DOHH2 (cell line): ENCODE data around the gene PAX3.

Experiments used
- H3F3A ChIP-seq: fragments of 200-600 bp; sonication (generic), shearing (Covaris generic); 2 replicates; pipeline ENCODE4 v1.6.0; 2016; ENCODE audit warnings: antibody characterized with exemption, mild to moderate bottlenecking; ENCODE audit not compliant: control insufficient read depth, insufficient read depth
- H3K27ac ChIP-seq: fragments of 200-600 bp; sonication (generic); 2 replicates; pipeline ENCODE4 v1.5.1; 2014; ENCODE audit warnings: low read depth, mild to moderate bottlenecking, low read length, moderate library complexity
- H3K27me3 ChIP-seq: fragments of 200-600 bp; sonication (generic); 2 replicates; pipeline ENCODE4 v1.6.1; 2014; ENCODE audit warnings: mild to moderate bottlenecking, low read length, mixed read lengths; ENCODE audit not compliant: control insufficient read depth
- H3K36me3 ChIP-seq: fragments of 200-600 bp; sonication (generic); 2 replicates; pipeline ENCODE4 v1.6.1; 2014; ENCODE audit warnings: mild to moderate bottlenecking, low read length, moderate library complexity, mixed read lengths; ENCODE audit not compliant: control insufficient read depth
- H3K4me1 ChIP-seq: fragments of 200-600 bp; sonication (generic); 2 replicates; pipeline ENCODE4 v1.6.1; 2014; ENCODE audit warnings: mild to moderate bottlenecking, low read length, mixed read lengths; ENCODE audit not compliant: control insufficient read depth
- H3K4me2 ChIP-seq: fragments of 200-600 bp; sonication (generic); 2 replicates; pipeline ENCODE4 v1.6.0; 2014; ENCODE audit warnings: mild to moderate bottlenecking, low read length, moderate library complexity
- H3K4me3 ChIP-seq: fragments of 200-600 bp; sonication (generic); 2 replicates; pipeline ENCODE4 v1.5.1; 2014; ENCODE audit warnings: mild to moderate bottlenecking, low read length, mixed read lengths
- H3K79me2 ChIP-seq: fragments of 200-600 bp; sonication (generic); 2 replicates; pipeline ENCODE4 v1.6.1; 2014; ENCODE audit warnings: mild to moderate bottlenecking, low read length, mixed read lengths; ENCODE audit not compliant: control insufficient read depth
- H3K9me2 ChIP-seq: fragments of 200-600 bp; sonication (generic); replicated peaks from 2 replicates; pipeline ENCODE4 v1.6.1; 2014; ENCODE audit warnings: mild to moderate bottlenecking, low read length, mixed read lengths; ENCODE audit not compliant: control insufficient read depth
- H3K9me3 ChIP-seq: fragments of 200-600 bp; sonication (generic); 2 replicates; pipeline ENCODE4 v1.6.1; 2014; ENCODE audit warnings: antibody characterized with exemption, low read length, mixed read lengths; ENCODE audit not compliant: control insufficient read depth, insufficient read depth
- H4K20me1 ChIP-seq: fragments of 200-600 bp; sonication (generic); 2 replicates; pipeline ENCODE4 v1.6.0; 2014; ENCODE audit warnings: low read depth, mild to moderate bottlenecking, antibody characterized with exemption, low read length, moderate library complexity; ENCODE audit not compliant: control insufficient read depth, insufficient read depth
- CTCF ChIP-seq: fragments of 200-600 bp; sonication (generic); IDR thresholded peaks from one replicate; pipeline ENCODE4 v1.5.1; 2014; ENCODE audit warnings: antibody characterized with exemption, mild to moderate bottlenecking, low read depth, low read length; ENCODE audit not compliant: poor library complexity, severe bottlenecking
- EZH2phosphoT487 ChIP-seq: fragments of 200-600 bp; sonication (generic); IDR thresholded peaks from 2 replicates; pipeline ENCODE4 v1.6.1; 2017; ENCODE audit warnings: borderline replicate concordance, mild to moderate bottlenecking, antibody characterized with exemption, low read length, moderate library complexity, mixed read lengths

PAX3 gene

GRCh38 chr2:222178450-222178849, 120.3 kb downstream of the PAX3 start:
- no peaks in the 10 kb centered on the region for H3F3A ChIP-seq
- H3K27me3 ChIP-seq: no peaks in the 10 kb centered on the region
- H3K79me2 ChIP-seq: no peaks in the 10 kb centered on the region
- H3K4me2 ChIP-seq: no peak overlapping the region
- H3K9me2 ChIP-seq: no peaks in the 10 kb centered on the region
- TF ChIP-seq CTCF (no peak), EZH2phosphoT487 (no peak)
- no peak overlapping the region for H3K4me3 ChIP-seq
- no peaks in the 10 kb centered on the region for H3K36me3 ChIP-seq
- no peak overlapping the region for H3K27ac ChIP-seq
- H3K9me3 ChIP-seq: no peaks in the 10 kb centered on the region
- no peaks in the 10 kb centered on the region for H3K4me1 ChIP-seq
- H4K20me1 ChIP-seq: no peaks in the 10 kb centered on the region

GRCh38 chr2:222176890-222177289, 121.9 kb downstream of the PAX3 start:
- H3F3A ChIP-seq: no peaks in the 10 kb centered on the region
- no peak overlapping the region for H3K27ac ChIP-seq
- no peaks in the 10 kb centered on the region for H3K4me1 ChIP-seq
- no peaks in the 10 kb centered on the region for H4K20me1 ChIP-seq
- TF ChIP-seq CTCF (no peak), EZH2phosphoT487 (no peak)
- no peaks in the 10 kb centered on the region for H3K9me3 ChIP-seq
- H3K79me2 ChIP-seq: no peaks in the 10 kb centered on the region
- no peak overlapping the region for H3K4me3 ChIP-seq
- no peak overlapping the region for H3K4me2 ChIP-seq
- H3K27me3 ChIP-seq: no peaks in the 10 kb centered on the region
- H3K9me2 ChIP-seq: no peaks in the 10 kb centered on the region
- no peaks in the 10 kb centered on the region for H3K36me3 ChIP-seq

GRCh38 chr2:222174450-222174849, 124.3 kb downstream of the PAX3 start:
- Histone ChIP-seq H3K4me1 (no peaks in the 10 kb centered on the region), H3K27me3 (no peaks in the 10 kb centered on the region), H3K36me3 (no peaks in the 10 kb centered on the region), H3K4me2 (no peak overlapping the region), H3F3A (no peaks in the 10 kb centered on the region), H3K9me2 (no peaks in the 10 kb centered on the region), H4K20me1 (no peaks in the 10 kb centered on the region), H3K9me3 (no peaks in the 10 kb centered on the region), H3K4me3 (no peak overlapping the region), H3K79me2 (no peaks in the 10 kb centered on the region), H3K27ac (no peak overlapping the region)
- TF ChIP-seq CTCF (no peak), EZH2phosphoT487 (no peak)

- no peaks in the 10 kb centered on the region for H3K4me1 ChIP-seq
- no peak overlapping the region for H3K27ac ChIP-seq
- H3K79me2 ChIP-seq: no peaks in the 10 kb centered on the region
- H4K20me1 ChIP-seq: no peaks in the 10 kb centered on the region
- no peaks in the 10 kb centered on the region for H3K27me3 ChIP-seq
- no peaks in the 10 kb centered on the region for H3F3A ChIP-seq
- H3K9me2 ChIP-seq: no peaks in the 10 kb centered on the region
- TF ChIP-seq EZH2phosphoT487 (no peak), CTCF (no peak)
- H3K4me3 ChIP-seq: no peak overlapping the region
- H3K36me3 ChIP-seq: no peaks in the 10 kb centered on the region
- H3K4me2 ChIP-seq: no peak overlapping the region
- H3K9me3 ChIP-seq: no peaks in the 10 kb centered on the region
These were observed 129.5 kb downstream of the PAX3 start for GRCh38 chr2:222169346-222169745.
